GM10847 (cell line): ENCODE measurements around the gene CPLX1.

Experiments
- POLR2A ChIP-seq: IDR thresholded peaks from 2 replicates; pipeline ENCODE4 v1.6.1; 2011; ENCODE audit not compliant: insufficient read length; ENCODE audit errors: extremely low read depth

The CPLX1 gene

GRCh38 chr4:794900-795725 lies 30.8 kb downstream of the CPLX1 start:
- TF ChIP-seq POLR2A: no peak

- no peak for TF ChIP-seq POLR2A
Observed at GRCh38 chr4:793941-794621, 31.8 kb downstream of the CPLX1 start.

DNA sequence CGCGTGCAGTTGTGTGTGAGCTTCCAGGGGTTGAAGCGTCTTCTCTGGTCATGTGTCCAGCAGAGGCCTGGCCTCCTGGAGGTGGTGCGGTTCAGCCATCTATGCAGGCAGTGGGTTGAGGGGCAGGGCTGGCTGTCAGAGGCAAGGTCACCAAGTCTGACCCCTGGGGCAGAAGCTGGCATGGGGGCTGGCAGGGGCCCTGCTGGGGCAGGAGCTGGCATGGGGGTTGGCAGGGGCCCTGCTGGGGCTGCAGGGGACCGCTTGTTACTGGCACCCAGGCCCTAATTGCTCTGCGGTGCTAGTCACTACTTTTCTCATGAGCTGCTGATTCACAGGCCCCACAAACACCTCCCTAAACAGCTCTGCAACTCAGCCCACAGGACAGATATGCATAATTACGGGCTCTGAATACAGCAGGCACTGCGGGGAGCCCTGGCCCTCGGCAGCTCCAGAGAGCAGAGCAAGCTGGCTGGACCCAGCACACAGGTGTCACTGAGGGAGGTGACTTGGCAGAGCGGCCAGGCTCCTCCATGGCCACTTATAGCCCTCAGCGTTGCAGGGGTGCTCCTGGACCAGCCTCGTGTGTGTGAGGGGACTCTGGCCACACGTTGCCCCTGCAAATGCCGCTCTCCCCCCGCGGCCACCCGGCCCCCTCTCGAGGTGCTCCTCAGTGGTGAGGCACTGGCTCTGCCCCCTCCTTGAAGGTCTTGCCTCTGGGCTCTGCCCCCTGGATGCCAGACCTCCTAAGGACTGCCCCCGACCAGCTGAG lies 32.7 kb downstream of the CPLX1 start:
- TF ChIP-seq POLR2A: no peak

DNA sequence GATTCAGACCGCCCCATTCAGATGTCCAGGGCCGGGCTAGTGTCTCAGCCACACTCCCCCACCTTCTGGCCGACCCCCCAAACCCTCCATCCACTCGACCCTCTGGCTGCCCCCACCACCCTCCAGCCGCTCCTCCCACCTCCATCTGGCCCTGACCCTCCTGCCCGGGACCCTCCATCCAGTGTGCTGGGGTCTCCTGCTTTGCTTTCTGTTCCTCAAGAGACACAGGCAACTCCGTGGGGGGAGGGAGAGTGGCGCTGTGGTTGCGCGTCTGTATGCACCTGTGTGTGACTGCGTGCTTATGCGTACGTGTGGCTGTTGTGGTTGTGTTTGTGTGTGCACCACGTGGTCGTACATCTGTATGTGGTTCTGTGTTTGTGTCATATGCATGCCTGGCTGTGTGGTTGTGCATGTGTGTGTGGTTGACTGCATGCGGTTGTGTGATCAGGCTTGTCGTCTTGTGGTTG lies 33.3 kb downstream of the CPLX1 start:
- no peak for TF ChIP-seq POLR2A

DNA sequence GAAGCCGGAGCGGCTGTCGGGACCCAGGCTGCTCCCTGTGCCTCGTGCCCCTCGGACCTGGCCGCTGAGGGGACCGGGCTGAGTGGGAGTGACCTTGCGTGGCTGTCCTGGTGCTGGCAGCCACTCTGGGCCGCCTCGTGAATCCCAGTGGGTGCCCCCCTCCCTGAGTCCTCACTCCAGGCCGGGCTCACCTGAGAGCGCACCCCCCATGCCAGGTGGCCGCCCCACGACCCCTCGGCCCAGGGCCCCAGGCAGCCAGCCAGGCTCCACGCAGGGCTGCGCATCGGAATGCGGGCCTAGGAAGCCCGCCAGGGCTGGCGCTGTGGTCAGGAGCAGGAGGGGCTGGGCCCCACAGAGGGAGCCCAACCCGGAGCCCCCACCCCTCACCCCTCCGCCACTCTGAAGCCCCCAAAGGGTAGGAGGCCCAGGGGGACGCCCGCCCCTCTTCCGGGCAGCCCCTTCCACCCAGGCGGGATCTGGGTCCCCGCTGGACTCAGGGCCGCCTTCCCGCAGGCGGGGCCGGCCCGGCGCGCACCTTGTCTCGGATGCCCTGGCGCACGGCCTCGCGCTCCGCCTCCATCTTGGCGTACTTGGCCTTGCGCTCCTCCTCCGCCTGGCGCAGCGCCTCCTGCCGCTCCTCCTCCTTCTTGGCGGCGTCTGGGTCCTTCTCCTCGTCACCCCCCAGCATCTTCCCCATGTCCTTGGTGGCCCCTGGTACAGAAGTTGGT lies 33.9 kb downstream of the CPLX1 start:
- no peak for TF ChIP-seq POLR2A

GRCh38 chr4:791252-791897 lies 34.6 kb downstream of the CPLX1 start:
- no peak for TF ChIP-seq POLR2A

GRCh38 chr4:790466-790820 lies 35.5 kb downstream of the CPLX1 start:
- no peak for TF ChIP-seq POLR2A

DNA sequence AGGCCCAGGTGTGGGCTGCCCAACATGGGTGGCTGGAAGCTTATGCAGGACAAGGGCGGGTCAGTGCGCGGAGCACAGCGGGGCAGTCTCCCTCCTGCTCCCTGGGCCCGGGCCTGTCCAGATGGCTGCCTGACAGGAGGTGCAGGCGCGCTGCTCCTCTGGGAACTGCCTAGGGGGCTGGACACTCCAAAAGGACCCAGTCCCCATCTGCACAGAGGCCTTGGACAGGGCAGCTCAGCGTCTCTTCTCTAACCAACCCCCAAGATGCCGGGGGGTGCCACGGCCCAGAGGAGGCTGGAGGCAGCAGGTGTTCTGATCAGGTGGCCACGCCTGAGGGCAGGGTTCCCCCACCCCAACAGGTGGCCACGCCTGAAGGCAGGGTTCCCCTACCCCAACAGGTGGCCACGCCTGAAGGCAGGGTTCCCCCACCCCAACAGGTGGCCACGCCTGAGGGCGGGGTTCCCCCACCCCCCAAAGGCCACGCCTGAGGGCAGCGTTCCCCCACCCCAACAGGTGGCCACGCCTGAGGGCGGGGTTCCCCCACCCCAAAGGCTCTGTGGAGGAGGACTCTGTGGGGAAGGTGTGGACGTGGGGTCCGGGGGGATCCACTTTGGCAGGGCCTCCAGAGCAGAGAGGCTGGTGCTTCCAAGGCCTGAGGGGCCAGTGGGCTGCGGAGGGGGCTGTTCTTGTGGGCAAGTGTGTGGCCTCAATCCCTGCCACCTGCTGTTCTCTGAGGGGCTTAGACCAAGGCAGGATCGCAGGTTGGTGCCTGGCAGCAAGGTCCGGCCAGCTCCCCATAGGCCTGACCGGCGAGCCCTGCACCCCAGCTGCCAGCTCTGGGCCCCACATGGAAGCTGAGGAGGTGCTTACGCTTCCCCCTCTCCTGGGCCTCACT lies 36.1 kb downstream of the CPLX1 start:
- TF ChIP-seq POLR2A: no peak

GRCh38 chr4:788636-789297 lies 37.2 kb downstream of the CPLX1 start:
- no peak for TF ChIP-seq POLR2A

DNA sequence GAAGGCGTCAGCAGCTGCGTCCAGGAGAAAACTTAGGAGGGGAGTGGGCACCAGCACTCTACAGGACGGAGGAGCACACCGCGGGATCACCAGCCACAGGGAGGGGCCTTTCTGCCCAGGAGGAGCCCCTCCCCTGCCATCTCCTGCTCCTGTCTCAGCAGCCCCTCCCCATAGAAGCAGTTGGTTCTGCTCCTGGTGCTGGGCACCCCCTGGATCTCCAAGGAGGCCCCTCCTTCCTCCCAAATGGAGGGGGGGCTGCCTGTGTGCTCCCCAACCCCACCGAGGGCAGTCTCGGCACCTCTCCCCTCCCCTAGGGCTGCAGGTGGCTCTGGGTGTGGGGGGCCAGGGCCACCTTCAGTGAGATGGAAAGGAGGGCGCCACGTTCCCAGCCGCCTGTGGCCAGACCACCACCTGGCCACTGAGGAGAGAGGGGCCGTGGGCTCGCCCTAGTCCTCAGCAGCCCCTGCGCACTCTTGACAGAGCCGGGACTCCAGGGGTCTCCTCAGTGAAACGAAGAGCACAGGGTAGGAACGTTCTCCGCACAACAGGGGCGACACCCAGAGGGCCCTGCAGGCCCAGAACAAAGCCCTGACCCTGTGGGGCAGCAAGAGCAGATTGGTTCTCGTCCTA lies 37.8 kb downstream of the CPLX1 start:
- no peak for TF ChIP-seq POLR2A

- no peak for TF ChIP-seq POLR2A
Observed at GRCh38 chr4:787561-787981, 38.4 kb downstream of the CPLX1 start.

GRCh38 chr4:786861-787300 lies 39.0 kb downstream of the CPLX1 start:
- no peak for TF ChIP-seq POLR2A
